Hematopoietic multipotent progenitor cell treated with erythropoietin and hydrocortisone succinate and interleukin-3 and kit ligand, for 15 days (in vitro differentiated cells): ENCODE results near the gene PDIA6.

Experiments
- DNase-seq: peaks from one replicate; pipeline ENCODE4 v3.0.0-alpha.2; 2015; ENCODE audit warnings: low spot score

Gene PDIA6

DNA sequence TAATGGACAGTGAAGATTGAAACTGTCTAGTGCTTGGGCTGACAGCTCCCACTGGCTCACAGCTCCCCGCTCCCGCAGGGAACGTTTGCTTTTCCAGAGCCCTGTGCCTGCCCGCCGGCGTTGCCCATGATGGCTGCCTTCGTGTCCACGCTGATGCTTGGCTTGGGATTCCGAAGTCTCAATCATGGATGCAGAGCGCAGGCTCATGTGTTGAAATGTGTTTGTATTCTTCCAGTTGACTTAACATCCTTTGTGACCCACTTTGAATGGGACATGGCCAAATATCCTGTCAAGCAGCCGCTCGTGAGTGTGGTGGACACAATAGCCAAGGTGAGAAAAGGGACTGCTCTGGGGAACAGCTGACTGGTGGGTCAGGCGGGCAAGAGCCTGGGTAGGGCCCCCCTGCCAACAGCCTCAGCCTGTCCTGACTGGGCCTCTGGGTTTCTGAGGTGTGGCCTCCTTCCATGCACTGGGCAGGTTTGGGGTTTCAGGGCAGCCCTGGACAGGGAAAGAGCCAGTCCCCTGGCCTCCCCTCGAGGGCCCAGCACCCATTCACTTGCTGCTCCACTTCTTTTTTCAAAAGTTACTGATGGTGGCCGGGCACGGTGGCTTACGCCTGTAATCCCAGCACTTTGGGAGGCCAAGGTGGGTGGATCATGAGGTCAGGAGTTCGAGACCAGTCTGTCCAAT, 48.3 kb downstream of the PDIA6 start:
- no peak for DNase-seq

DNA sequence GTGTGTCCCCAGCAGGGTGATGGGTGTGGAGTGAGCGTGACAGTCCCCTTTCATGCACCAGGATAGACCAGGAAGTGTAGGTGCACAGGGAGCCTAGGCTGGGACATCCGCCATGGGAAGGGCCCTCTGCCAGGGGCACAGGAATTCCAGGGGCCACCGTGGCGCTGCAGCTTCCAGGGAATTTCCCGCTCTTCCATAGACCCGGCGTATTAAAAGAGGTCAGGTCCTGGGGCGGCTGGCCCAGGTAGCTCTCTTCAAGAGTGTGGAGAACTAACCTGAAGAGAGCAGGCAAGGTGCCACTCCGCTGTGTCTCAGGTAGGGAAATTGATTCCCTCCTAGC, 49.2 kb downstream of the PDIA6 start:
- no peak for DNase-seq

DNA sequence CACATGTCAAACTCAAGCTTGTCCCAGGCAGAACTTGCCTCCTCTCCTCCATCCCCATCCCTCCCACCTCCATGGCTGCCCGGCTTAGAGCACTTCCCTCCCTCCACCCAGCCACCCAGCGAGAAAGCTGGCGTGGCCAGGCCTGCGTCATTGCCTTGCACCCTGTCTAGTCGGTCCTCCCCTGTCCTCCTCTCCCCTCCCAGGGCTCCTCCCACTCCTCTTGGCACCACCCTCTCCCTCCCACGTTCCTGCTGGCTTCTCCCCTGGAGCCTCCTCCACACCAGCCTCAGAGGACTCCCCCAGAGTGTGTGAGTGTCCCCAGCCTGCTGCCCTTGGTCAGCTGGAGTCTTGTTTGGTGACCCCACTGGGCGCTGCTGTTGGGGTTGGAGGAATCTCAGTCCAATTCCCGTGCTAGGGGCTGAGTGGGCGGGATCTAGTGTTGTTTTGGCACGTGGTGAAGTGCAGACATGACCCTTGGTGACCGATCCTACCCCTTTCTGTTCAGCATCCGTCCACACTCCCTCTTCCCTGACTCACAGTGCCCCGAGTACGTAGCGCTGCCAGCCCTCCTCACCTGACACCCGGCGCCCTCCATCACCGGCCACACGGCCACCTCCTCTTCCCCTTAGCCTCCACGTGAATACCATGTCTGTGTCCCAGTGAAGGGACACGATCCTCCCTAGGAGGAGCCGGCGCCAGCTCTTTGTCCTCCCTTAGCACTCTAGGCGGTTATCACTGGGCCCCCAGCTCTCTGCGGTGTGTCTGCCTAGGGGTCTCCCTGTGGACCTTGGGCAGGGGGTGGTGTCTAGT, 49.7 kb downstream of the PDIA6 start:
- no peak for DNase-seq

DNA sequence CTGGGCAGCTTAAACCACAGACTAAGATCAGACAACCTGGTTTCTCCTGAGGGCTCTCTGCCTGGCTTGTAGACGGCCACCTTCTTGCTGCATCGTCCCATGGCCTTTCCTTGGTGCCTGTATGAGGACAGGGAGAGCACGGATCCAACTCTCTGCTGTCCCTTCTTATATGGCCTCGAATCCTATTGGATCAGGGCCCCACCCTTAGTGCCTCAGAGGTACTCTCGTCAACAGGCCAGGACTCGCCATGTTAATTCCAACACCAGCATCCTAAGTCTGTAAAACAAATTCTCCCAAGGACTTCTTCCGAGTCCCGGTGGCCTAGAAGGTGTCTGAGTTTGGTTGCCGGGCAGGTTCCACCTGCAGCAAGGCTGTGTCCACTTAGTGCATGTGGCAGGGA, 51.0 kb downstream of the PDIA6 start:
- DNase-seq = no peak

DNA sequence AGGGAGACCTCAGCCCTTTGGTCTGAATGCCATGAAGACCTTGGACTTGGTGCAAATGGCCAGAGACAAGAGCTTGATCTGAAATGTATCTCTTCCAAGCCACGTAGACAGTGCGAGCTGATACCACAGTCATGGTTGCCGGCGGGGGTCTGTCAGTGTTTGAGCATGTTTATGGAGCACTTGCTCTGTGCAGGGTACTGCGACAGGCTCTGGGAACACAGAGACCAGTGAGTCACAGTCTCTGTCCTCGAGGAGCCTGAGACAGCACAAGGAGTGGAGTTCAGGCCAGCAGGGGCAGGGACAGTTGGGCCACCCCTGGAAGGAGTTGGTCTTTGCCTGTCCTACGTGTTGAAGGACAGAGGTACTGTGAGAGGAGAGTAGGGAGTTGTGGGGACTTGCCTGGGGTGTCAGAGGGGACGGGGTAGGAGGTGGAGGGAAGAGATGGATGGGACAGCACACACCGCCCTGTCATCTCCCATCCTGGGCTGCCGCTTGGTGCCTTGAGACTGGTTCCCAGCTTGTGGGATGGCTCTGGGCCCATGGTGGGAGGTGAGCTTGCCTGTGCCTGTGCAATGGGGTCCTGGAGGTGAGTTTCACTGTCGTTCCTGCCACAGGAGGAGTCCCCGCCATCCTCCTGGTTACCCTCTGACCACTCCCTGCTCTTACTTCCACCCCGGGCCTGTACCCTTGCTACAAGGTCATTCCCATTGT, 51.6 kb downstream of the PDIA6 start:
- DNase-seq = no peak

DNA sequence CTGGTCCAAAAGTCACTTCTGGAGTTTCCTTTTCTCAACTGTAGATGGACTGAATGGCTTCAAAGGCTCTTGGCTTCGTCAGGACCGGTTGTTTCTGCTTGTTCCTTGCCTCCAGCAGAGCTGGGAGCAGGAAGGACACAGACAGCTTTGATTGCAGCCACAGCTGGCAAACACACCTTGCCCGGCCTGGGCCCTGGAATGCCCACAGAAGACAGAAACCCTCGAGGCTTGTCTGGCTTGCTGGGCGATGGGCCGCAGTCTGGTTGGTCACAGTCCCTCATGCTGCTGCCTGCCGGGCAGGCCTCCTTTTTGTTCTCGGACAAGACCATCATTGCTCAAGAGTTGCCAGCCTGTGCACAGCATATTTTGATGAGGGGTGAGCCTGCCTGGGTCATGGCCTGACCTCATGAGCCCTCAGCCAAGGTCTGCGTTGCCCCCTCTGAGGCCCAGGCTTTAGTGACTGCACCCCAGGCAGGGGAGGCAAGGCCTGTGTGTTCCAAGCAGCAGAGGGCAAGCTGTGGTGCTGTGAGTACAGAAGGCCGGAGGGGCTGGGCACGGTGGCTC, 53.4 kb downstream of the PDIA6 start:
- no peak for DNase-seq

DNA sequence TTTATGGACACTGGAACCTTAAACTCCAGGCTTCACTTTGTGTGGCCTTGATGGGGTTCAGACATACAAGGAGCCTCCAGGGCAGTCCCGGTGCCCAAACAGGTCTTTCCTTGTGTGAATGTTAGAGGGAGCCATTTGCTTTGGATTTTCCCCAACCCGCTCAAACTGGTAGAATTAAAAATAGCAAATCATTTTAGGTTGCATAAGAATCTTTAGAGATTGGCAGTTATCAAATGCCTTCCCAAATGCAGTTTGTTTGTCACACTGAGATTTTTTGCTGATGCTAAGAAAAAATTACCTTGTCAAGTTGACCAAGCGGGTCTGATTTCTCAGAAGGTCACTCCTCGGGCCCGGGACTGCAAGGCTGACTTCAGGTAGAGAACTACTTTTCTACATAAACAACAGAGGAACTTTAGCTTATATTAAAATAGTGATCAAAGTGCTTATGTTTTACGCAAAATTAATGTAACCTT, 54.7 kb downstream of the PDIA6 start:
- DNase-seq = no peak

DNA sequence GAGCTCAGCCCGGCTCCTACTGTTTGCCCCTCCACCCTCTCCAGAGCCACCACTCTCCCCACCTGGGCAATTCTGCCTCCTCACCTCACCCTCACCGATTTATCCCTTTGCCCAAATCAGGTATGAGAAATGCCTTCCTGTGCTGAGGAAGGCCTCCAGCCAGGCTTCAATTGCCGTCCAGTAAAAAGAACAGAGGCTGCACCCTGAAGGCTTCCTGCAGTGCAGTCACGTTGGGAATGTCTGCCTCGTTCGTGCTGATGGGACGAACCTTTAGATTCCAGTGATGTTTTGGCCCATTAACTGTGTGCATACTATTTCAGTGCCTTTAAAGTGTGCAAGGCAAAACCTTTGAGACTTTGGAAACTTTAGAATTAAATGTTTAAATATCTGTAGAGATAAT, 57.0 kb downstream of the PDIA6 start:
- DNase-seq = no peak

DNA sequence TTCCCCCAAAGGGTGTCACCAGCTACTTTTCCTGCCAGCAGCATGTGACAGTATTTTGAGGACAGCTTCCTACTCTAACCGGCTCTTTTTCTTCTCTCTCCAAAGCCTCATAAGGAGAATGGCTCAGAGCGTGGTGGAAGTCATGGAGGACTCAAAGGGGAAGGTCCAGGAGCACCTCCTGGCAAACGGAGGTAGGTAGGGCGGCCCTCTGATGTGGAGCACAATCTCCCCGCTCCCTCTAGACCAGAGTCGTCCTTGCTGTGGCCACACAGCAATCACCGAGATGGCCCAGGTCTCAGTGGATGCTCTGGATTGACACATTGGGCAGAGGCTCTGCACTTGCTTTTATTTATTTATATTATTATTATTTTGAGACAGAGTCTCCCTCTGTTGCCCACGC, 58.7 kb downstream of the PDIA6 start:
- DNase-seq = no peak

DNA sequence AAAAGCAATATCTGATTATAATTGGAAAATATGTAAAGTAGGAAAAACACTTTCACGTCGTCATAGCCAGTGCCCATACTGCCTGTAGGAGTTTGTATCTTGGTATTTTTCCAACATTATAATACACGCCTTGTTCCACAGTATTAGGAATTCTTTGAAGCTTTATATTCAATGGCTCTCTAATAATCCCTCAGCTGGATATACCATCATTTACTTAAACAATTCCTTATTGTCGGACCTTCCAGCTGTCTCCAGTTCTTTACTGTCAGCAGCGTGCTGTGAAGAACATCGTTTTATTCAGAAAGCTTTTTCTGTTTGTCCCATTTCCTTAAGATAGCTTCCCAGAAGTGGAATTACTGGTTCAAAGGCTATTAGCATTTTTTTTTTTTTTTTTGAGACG, 59.4 kb downstream of the PDIA6 start:
- no peak for DNase-seq

DNA sequence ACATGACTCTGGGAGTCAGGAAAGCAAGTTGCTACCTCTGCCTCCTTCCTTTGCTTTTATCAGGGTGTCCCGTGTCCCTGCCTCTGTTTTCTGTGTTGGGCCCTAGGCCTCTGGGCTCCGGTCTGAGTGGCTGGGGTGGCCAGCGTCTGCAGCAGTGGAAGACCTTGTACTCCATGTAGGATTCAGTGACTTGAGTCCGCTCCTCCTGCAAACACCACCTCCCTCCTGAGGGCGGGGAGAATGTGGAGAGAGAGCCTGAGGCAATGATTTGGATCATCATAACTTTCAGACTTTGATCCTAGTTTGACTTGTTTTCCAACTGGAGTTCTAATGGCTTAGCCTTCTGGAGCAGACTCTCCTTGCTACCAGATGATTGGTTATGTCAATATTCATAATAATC, 60.3 kb downstream of the PDIA6 start:
- no peak for DNase-seq

DNA sequence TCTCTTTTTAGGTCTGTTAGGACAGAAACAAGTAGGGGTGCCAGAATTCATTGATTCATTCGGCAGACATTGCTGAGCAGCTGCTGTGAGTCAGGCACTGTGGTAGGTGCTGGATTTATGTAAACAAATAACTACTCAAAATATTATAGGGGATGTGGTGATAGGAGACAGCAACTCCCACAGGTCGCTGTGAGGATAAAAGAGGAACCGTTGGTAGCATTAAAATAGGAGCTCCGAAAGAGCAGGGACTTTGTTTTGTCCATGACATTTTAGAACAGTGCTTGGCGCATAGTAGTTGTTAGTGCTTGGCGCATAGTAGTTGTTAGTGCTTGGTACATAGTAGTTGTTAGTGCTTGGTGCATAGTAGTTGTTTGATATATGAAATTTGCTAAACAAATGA, 62.0 kb downstream of the PDIA6 start:
- DNase-seq = no peak

DNA sequence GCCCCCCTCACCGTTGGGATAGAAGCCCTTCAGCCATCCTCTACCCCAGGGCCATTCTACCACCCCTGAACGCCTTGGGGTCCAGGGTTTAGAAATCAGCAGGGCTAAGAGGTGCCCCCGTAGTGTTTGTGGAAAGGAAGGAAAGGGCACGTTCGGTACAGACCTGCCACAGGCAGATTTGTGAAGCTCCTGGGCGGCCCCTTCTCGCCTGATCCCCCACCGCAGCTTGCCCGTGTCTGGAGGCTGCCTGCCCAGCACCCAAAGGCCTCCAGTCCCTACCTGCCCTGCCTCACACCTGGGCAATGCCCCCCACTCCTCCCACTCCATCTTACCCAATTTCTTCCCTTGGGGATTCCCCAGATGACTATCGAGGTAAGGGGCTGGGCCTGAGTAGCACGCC, 69.9 kb downstream of the PDIA6 start:
- DNase-seq = no peak

DNA sequence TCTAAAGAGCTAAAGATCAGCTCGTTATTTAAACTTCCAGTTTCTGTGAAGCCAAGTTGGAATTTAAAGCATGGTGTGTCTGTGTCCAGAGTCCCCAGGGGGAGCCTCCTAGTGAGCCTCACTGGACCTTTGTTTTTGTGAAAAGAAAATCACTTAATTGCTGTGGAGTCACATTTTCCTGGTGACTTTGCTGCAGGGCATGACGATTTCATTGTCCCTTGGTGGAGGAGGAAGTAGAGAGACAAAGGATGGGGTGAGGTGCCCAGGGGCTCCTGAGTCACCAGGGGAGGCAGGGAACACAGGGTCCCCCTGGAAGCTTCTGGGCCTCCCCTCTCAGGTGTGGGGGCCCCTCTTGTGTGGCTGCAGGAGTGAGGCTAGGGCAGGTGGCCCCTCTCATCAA, 71.4 kb downstream of the PDIA6 start:
- no peak for DNase-seq

DNA sequence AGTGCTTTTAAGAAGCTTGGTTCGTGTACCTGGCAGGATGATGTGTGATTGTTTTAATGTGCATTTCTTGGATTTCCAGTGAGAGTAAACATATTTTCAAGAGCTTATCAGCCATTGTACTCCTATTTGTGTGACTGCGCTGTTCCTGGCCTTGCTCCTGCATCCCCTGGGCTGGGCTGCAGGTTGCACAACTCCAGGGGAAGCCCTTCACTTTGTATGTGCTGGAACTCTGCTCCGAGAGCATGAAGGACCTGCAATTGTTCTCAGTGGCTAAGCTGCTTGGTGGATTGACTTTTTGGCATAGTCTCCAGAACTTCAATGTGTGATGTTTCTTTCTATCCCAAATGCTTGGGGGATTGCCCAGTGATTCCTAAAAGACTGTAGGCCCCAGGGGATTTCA, 72.4 kb downstream of the PDIA6 start:
- DNase-seq = no peak

DNA sequence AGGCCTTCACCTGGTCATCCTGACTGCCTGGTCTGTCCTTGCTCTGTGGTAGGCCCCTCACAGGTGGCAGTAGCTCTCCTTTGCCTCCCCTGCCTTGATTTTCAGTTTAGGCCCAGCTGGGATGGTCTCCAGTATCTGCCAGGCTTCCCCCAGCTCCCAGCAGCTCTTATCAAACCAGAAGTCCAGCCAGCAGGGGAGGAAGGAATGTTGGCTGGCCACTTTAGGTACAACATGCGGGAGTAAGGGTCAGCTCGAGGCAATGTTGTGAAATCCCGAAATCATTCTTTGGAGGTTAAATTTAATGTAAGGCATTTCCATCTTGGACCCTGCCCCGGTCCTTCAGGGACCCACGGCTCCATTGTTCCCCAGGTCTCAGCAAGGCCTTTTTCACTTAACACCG, 74.4 kb downstream of the PDIA6 start:
- DNase-seq = no peak

DNA sequence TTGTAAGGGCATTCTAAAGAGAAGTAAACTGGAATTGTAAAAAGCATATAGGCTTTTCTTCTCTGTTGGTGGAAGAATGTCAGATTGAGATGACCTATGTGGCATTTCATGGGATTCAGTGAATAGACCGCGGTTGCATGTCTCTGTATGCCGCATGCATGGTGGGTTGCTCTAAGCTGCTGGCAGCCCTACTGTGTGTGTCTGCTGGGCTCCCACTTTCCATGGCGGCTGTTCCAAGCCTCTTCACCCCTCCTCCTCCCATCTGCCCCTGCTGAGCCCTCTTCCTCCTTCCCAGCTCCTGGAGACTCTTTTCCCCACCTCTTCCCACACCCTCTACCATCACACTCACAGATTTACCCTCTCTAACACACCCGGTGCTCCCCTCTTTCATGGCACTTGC, 78.6 kb downstream of the PDIA6 start:
- no peak for DNase-seq

DNA sequence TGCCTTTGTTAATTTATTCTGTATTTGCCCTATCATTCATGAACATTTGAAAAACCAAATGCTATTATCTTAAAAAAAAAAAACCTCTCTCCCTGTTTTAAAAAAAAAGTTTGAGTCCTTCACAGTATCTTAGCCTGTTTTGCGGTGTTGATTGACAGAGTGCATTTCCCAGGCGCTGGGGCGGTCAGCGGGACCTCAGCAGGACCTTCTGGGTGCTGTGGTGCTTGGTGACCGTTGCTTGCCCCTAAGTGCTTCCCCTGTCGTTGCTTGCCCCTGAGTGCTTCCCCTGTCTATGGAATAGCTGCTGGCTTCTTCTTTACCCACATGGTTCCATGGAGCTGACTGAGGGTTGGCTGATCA, 79.0 kb downstream of the PDIA6 start:
- no peak for DNase-seq
